Lower leg skin (tissue), 3 donors: ENCODE measurements around the gene DTYMK.

Experiments used
- POLR2A ChIP-seq, 2 donors: fragments of 450-650 bp; IDR thresholded peaks; one replicate each; pipeline ENCODE4 v1.6.1; 2016 to 2017; ENCODE audit warnings: antibody characterized with exemption in 2 of 2, mild to moderate bottlenecking in 1 of 2, moderate library complexity in 1 of 2
- TF ChIP-seq, protein P1 (sequence below), 3 donors: fragments of 450-650 bp; IDR thresholded peaks; one replicate each; pipeline ENCODE4 v1.5.1; 2016; ENCODE audit warnings: antibody characterized with exemption in 3 of 3, mild to moderate bottlenecking in 3 of 3, moderate library complexity in 2 of 3

DNA sequence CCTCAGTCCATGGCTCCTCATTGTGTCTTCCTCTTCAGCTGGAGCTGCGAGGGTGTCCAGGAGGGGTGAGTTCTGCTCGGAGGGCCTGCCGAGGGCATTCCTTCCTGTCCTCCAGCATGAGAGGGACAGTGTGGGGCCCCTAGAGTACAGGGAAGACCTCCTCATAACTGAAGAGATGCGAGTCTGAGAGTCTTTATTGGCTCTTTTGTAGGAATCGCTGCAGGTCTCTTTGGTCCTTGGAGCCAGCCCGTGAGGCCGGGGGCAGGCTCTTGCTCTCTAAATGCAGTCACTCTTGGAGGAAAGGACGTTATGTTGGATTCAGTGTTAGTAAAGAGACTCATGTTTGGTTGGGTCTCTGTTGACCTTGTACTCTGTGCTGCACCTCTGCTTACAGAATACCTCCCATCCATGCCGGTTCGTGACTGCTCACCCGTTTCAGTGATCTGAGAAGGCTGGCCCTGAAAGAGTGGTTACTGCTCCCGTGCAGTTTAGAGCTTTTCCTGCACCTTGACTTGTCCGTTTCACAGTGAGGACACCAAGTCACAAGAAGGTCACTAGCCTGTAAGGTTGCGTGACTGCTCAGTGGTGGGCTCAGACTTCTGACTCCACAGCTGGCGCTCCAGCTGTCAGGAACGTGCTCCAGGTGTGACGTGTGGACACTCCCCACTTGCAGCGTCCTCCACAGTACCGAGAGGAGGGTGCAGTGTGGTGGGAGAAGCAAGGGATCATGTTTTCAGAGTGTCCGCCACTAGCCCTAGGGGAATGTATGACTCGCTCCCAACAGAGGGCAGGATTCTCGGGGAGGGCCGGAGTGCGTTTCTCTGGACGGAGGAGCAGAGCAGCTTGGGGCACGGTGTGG lies 41.3 kb downstream of the DTYMK start:
- TF ChIP-seq, protein P1, sequence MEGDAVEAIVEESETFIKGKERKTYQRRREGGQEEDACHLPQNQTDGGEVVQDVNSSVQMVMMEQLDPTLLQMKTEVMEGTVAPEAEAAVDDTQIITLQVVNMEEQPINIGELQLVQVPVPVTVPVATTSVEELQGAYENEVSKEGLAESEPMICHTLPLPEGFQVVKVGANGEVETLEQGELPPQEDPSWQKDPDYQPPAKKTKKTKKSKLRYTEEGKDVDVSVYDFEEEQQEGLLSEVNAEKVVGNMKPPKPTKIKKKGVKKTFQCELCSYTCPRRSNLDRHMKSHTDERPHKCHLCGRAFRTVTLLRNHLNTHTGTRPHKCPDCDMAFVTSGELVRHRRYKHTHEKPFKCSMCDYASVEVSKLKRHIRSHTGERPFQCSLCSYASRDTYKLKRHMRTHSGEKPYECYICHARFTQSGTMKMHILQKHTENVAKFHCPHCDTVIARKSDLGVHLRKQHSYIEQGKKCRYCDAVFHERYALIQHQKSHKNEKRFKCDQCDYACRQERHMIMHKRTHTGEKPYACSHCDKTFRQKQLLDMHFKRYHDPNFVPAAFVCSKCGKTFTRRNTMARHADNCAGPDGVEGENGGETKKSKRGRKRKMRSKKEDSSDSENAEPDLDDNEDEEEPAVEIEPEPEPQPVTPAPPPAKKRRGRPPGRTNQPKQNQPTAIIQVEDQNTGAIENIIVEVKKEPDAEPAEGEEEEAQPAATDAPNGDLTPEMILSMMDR (IDR thresholded peaks at IDR 0.05) = no peak
- TF ChIP-seq POLR2A (IDR thresholded peaks at IDR 0.05) = no peak
